ENCODE measurements around the gene MTERF2. TPM values are rescaled to one million over a fixed set of nuclear protein-coding genes. Genes with fewer than 3 reads are reported as not detected.

Gene MTERF2
- polyA plus RNA-seq, 3 donors, result 0.54 to 1.2 (median 0.73) TPM

DNA sequence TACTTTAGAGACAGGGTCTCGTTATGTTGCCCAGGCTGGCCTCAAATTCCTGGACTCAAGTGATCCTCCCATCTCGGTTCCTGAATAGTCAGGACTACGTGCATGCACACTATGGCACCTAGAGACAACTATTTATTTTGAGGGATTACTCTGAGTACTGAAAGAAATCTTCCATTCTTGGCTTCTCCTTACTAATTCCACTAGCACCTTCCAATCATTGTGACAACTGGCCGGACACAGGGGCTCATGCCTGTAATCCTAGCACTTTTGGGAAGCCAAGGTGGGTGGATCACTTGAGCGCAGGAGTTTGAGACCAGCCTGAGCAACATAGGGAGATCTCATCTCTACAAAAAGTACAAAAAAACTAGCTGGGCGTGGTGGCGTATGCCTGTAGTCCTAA lies 42.1 kb upstream of the MTERF2 start:
- Mint-ChIP-seq H3K9me3 (no peaks in the 10 kb centered on the region), H3K27ac (no peak overlapping the region), H3K36me3 (no peaks in the 10 kb centered on the region), H3K4me1 (no peaks in the 10 kb centered on the region), H3K27me3 (ENCODE audit: low read depth in 3 of 3) (no peaks in the 10 kb centered on the region), H3K4me3 (no peak overlapping the region)
- Histone ChIP-seq H3K27me3 (ENCODE audit: control insufficient read depth in 2 of 2, insufficient read depth in 2 of 2, low read length in 2 of 2) (no peaks in the 10 kb centered on the region), H3K9me3 (replicated peaks in 1 of 2; ENCODE audit: control insufficient read depth in 1 of 2, insufficient read depth in 1 of 2, low read length in 2 of 2) (no peaks in the 10 kb centered on the region), H3K79me2 (ENCODE audit: insufficient read depth, low read length) (no peaks in the 10 kb centered on the region), H4K20me1 (ENCODE audit: insufficient read depth, low read length) (no peaks in the 10 kb centered on the region), H3K4me1 (ENCODE audit: control insufficient read depth in 1 of 2, insufficient read depth in 2 of 2, low read length in 2 of 2) (no peaks in the 10 kb centered on the region), H3K27ac (ENCODE audit: low read depth in 1 of 2, low read length in 2 of 2) (no peak overlapping the region), H3K4me3 (replicated peaks in 1 of 3; ENCODE audit: low read depth in 2 of 3, low read length in 3 of 3) (no peak overlapping the region), H3K9ac (ENCODE audit: insufficient read depth, low read length, poor library complexity, severe bottlenecking) (no peak overlapping the region), H3K36me3 (replicated peaks in 1 of 2; ENCODE audit: control insufficient read depth in 1 of 2, insufficient read depth in 2 of 2, low read length in 2 of 2) (no peaks in the 10 kb centered on the region), H2AFZ (ENCODE audit: insufficient read depth, low read depth, low read length, poor library complexity, severe bottlenecking) (no peak overlapping the region), H3K4me2 (replicated peaks; ENCODE audit: extremely low read depth, low read length, poor library complexity, severe bottlenecking) (no peak overlapping the region)
- WGBS (ENCODE audit: insufficient coverage), result 100% methylated on average over 2 of the region's 7 CpGs
- no peak for DNase-seq
- intact Hi-C loops (cut with micrococcal nuclease), result no loop called here
- TF ChIP-seq, protein P1, sequence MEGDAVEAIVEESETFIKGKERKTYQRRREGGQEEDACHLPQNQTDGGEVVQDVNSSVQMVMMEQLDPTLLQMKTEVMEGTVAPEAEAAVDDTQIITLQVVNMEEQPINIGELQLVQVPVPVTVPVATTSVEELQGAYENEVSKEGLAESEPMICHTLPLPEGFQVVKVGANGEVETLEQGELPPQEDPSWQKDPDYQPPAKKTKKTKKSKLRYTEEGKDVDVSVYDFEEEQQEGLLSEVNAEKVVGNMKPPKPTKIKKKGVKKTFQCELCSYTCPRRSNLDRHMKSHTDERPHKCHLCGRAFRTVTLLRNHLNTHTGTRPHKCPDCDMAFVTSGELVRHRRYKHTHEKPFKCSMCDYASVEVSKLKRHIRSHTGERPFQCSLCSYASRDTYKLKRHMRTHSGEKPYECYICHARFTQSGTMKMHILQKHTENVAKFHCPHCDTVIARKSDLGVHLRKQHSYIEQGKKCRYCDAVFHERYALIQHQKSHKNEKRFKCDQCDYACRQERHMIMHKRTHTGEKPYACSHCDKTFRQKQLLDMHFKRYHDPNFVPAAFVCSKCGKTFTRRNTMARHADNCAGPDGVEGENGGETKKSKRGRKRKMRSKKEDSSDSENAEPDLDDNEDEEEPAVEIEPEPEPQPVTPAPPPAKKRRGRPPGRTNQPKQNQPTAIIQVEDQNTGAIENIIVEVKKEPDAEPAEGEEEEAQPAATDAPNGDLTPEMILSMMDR (IDR thresholded peaks at IDR 0.05), result no peak

DNA sequence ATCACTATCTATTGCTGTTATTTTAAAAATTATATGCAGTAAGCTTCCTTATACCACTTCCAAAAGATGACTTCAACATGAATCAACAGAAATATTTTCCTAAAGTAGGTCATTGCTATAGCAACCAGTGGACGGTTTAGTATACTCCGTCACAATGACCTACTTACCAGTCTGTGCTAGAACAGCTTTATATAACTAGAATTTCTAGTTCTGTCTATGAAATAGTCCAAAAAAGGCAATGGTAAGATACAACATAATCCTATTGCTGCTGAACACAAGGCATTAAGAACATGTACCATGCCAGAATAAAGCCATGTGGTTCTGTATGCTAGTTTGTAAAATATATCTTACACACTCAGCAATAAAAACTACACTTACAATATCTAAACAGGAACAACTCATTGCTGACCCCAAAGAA lies 40.7 kb upstream of the MTERF2 start:
- Histone ChIP-seq H3K79me2 (ENCODE audit: insufficient read depth, low read length) (no peaks in the 10 kb centered on the region), H3K4me2 (replicated peaks; ENCODE audit: extremely low read depth, low read length, poor library complexity, severe bottlenecking) (no peak overlapping the region), H3K27me3 (ENCODE audit: control insufficient read depth in 2 of 2, insufficient read depth in 2 of 2, low read length in 2 of 2) (no peaks in the 10 kb centered on the region), H3K27ac (ENCODE audit: low read depth in 1 of 2, low read length in 2 of 2) (no peak overlapping the region), H3K9ac (ENCODE audit: insufficient read depth, low read length, poor library complexity, severe bottlenecking) (no peak overlapping the region), H2AFZ (ENCODE audit: insufficient read depth, low read depth, low read length, poor library complexity, severe bottlenecking) (no peak overlapping the region), H3K4me1 (ENCODE audit: control insufficient read depth in 1 of 2, insufficient read depth in 2 of 2, low read length in 2 of 2) (no peaks in the 10 kb centered on the region), H3K36me3 (replicated peaks in 1 of 2; ENCODE audit: control insufficient read depth in 1 of 2, insufficient read depth in 2 of 2, low read length in 2 of 2) (no peaks in the 10 kb centered on the region), H3K9me3 (replicated peaks in 1 of 2; ENCODE audit: control insufficient read depth in 1 of 2, insufficient read depth in 1 of 2, low read length in 2 of 2) (no peaks in the 10 kb centered on the region), H3K4me3 (replicated peaks in 1 of 3; ENCODE audit: low read depth in 2 of 3, low read length in 3 of 3) (no peak overlapping the region), H4K20me1 (ENCODE audit: insufficient read depth, low read length) (no peaks in the 10 kb centered on the region)
- DNase-seq, result no peak
- Mint-ChIP-seq H3K27ac (no peak overlapping the region), H3K36me3 (no peaks in the 10 kb centered on the region), H3K9me3 (no peaks in the 10 kb centered on the region), H3K4me3 (no peak overlapping the region), H3K27me3 (ENCODE audit: low read depth in 3 of 3) (no peaks in the 10 kb centered on the region), H3K4me1 (no peaks in the 10 kb centered on the region)
- intact Hi-C loops (cut with micrococcal nuclease), result no loop called here
- TF ChIP-seq, protein P1 (IDR thresholded peaks at IDR 0.05), result no peak
- no CpG with 5 or more reads among the region's 2 CpGs for WGBS (ENCODE audit: insufficient coverage)

Measured in CD14-positive monocyte (primary cell).